HG02610 (cell line): ENCODE data around the gene FOXD4L1.
"Not testable (repeated sequence)": the region's sequence is repeated elsewhere in the genome, so short reads cannot be mapped to it uniquely, and the experiment has no call there.

Source experiments
- ATAC-seq: cut with Tn5 transposase; IDR thresholded peaks from one replicate; pipeline ENCODE4 v1.9.1; 2021; ENCODE audit warnings: mild to moderate bottlenecking, moderate library complexity; ENCODE audit not compliant: unreplicated experiment

FOXD4L1 gene

DNA sequence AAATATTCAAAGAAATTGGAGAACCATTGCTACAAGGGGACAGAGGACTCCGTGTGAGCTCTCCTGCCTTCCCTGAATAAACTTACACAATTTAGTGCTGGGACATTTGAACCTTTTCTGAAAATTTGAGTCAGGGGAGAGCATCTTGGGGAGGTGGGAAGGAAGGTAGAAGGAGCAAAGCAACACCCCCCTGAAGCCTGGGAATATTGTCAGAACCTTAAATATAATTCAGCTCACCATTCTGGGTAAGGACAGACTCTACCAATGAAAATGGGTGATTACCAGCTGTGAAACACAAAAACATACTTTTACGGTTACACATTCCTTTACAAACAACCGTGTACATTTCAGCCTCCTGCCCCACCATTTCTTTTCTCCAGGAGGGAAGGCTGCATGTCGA is at the start of gene FOXD4L1:
Gene FOXD4L1, plus strand, starts transcription at position 301 of the 400 bp plus-strand sequence. CDS start 592 bp downstream, outside the sequence.
- not testable (repeated sequence) for ATAC-seq

DNA sequence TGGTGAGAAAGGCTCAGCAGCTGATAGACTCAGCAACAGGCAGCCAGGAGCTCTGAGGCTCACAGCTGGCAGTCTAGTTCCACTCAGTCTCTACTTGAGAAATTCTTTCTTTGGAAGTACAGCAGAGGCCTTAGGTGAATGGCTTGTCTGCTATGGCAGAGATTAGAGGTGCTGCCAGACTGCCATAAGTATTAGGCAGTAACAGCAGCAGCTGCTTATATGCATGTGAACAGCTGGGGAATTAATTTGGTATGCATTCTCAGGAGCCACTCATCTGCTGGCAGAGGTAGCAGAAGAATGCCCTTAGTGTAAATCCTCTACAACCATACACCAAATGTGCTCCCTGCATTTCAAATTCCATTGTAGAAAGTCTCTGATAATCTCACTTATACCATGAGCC is 32.7 kb upstream of the FOXD4L1 start:
- ATAC-seq: not testable (repeated sequence)

- ATAC-seq: not testable (repeated sequence)
Measured at GRCh38 chr2:113476688-113477368, 21.6 kb upstream of the FOXD4L1 start.

DNA sequence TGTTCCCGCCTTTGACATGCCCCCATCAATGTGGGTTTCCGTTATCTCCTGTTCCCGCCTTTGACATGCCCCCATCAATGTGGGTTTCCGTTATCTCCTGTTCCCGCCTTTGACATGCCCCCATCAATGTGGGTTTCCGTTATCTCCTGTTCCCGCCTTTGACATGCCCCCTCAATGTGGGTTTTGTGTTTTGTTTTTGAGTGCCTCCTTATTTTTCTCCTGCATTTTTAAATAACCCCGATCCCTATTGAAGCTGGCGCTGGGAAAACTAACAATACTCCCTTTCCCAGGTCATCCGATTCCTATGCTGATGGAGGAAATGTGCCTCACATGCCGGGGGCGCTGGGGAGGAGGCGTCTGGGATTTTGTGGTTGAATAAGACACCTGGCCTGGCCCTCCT is 1.9 kb upstream of the FOXD4L1 start:
- ATAC-seq: not testable (repeated sequence)

GRCh38 chr2:113499019-113499885 is 787 bp downstream of the FOXD4L1 start:
- ATAC-seq: not testable (repeated sequence)

GRCh38 chr2:113499886-113500722 is 1.6 kb downstream of the FOXD4L1 start:
- ATAC-seq: not testable (repeated sequence)

- not testable (repeated sequence) for ATAC-seq
Measured at GRCh38 chr2:113500723-113501038, 2.2 kb downstream of the FOXD4L1 start.

DNA sequence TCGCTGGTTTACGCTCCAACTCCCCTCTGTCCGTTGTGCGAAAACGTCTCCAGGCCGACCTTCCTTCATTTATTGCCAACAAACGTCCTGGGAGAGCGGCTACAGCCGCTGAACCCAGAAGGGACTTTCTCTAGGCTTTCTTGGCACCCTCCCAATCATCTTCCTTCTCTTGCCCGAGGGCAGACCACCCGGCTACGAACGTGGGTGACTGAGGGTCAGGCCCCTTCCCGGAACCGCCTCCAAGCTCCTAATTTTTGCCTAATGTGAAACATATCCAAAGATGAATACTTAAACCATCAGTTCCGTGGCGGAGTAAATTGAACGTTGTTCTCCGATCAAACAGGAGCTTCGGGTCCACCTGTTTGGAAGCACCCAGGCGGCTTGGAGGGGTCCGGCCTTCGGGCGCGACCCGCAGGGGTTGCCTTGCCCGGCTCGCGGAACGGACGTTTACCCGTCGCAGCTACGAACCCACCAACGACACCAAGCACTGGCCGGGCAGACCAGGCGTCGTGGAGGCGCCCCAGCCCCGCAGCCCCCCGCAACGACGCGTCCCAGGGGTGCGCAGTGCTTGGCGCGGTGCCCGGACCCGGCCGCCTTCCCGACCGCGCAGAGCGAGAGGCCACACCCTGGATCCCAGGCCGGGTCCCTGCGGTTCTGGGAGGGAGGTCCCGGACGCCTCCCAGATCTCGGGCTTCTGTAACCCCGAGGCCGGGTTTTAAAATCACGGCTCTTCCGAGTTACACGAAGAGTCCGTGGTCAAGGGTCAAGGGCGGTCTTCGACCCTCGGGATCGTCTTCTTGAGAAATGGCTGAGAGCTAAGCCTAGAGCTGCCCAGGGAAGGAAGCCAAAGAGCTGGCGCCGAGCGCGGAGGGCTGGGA is 4.0 kb downstream of the FOXD4L1 start:
- ATAC-seq: peak; percentile 26

- peak; percentile 75 for ATAC-seq
Measured at GRCh38 chr2:113503094-113504042, 4.9 kb downstream of the FOXD4L1 start.

DNA sequence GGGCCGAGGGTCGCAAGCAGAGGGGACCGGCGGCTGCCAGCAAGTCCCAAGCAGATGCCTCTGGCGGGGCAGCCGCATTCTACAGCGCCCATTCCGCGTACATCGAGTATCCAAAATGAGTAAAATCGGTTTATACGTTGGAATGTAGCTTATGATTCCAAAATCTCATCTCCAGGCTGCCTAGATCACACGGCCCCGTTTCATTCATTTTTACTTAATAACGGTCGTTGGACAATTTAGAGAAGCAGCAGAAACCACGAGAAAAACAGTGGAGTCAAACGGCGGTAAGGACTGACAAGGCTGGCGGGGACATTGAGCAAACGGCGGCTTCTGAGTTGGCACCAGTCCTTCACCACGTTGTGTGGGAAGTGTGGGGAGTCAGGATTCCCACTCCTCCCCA is 5.6 kb downstream of the FOXD4L1 start:
- not testable (repeated sequence) for ATAC-seq

DNA sequence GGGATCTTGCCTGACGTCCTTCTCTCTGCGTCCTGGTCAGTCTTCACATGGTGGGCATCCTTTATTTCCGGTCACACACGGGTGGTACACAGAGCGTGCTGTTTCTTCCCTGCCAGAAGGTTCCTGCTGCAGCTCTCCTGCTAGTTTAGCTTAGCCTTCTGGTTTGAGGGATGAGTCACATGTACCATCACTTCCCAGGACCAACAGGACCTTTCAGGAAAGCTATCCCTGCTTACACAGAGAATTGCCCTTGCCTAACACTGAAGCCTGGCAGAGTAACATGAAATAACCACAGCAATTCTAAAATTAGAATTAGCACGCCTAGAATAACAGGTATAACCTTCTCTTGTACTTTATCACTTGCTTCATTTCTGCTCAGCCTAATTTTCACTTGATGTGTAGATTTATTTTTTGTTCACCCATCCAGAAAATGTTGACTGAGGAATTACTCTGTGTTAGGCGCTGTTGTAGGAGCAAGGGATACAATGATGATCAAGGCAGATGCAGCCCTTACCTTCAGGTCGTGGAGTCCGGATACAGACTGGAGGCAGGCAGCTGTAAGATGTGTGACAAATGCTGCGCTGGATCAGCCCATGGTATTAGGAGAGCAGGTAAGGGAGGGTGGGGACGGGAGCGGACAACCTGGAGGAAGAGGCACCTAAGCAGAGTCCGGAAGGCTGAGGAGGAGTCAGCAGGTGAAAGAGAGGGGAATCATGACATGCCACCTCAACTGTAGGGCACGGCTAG is 9.1 kb downstream of the FOXD4L1 start:
- not testable (repeated sequence) for ATAC-seq

- not testable (repeated sequence) for ATAC-seq
Measured at GRCh38 chr2:113508187-113508586, 9.7 kb downstream of the FOXD4L1 start.

DNA sequence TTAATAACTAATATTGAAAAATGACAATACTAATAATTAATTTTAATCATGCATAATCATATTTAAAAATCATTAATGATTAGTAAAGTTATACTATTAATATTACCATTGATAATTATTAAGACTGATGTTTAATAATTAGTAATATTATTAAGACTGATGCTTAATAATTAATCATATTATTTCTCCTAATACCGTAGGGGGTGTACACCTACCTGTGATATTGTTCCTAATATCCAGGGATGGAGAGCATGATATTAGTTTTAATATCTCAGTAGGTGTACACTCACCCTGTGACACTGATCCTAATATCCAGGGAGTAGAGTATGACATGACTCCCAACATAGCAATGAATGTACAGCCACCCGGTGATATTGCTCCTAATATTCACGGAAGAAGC is 12.4 kb downstream of the FOXD4L1 start:
- ATAC-seq: not testable (repeated sequence)

GRCh38 chr2:113511859-113512258 is 13.4 kb downstream of the FOXD4L1 start:
- not testable (repeated sequence) for ATAC-seq

GRCh38 chr2:113515457-113515856 is 17.0 kb downstream of the FOXD4L1 start:
- not testable (repeated sequence) for ATAC-seq

DNA sequence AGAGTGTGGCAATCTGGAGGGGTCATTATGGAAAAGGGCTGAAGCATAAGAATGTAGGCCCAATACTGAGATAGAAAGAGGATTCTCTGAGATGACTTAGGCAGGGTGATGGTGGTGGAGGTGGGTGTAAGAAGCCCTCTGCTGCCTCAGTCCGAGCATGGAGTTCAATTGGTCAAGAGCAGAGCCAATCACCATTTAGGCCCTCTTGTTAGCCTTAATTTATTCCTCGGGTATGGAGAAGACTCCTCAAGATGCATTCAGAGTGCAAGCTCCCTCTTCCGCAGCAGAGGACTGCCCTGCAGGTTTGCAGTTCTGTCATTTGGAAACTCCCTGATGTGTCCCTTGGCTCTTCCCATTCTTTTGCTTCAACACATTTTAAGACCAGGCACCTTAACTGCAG is 17.5 kb downstream of the FOXD4L1 start:
- ATAC-seq: not testable (repeated sequence)

DNA sequence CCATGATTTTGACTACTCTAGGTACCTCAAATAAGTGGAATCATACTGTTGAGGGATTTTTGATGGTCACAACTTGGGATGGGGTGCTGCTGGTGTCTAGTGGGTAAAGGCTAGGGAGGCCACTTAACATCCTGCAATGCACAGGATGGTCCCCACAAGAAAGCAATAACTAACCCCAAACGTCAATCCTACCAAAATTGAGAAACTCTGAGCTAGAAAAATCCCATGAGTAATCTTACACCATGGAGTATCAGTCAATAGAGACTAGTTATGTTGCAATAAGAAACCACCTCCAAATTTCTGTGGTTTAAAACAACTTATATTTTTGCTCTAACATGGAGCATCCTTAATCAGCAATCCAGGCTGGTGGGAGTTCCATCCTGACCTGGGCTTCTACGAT is 18.6 kb downstream of the FOXD4L1 start:
- not testable (repeated sequence) for ATAC-seq

- ATAC-seq: not testable (repeated sequence)
Measured at GRCh38 chr2:113520837-113521236, 22.4 kb downstream of the FOXD4L1 start.
